ENCODE measurements around the gene CFAP52. TPM values are rescaled to one million over a fixed set of nuclear protein-coding genes. Genes with fewer than 3 reads are reported as not detected.
"Not testable (repeated sequence)": the region's sequence is repeated elsewhere in the genome, so short reads cannot be mapped to it uniquely, and the experiment has no call there.

Gene CFAP52
- total RNA-seq, 1 experiment from 2014 or later, result not detected

DNA sequence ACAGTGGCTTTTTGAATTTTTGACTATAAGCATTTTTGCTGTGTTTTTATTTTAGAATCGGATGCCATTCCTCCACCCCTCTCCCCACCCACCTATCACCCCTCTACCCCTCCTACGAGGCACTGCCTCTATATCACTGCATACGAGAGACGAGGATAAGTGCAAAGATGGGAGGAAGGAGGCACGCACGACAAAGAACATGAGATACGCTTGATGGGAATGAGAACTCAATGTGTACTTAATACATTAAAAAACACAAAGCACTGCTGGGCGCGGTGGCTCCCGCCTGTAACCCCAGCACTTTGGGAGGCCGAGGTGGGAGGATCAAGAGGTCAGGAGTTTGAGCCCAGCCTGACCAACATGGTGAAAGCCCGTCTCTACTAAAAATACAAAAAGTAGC lies 60.1 kb downstream of the CFAP52 start (continued):
- TF ChIP-seq, protein P1, sequence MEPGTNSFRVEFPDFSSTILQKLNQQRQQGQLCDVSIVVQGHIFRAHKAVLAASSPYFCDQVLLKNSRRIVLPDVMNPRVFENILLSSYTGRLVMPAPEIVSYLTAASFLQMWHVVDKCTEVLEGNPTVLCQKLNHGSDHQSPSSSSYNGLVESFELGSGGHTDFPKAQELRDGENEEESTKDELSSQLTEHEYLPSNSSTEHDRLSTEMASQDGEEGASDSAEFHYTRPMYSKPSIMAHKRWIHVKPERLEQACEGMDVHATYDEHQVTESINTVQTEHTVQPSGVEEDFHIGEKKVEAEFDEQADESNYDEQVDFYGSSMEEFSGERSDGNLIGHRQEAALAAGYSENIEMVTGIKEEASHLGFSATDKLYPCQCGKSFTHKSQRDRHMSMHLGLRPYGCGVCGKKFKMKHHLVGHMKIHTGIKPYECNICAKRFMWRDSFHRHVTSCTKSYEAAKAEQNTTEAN (CRISPR knock-in tag; IDR thresholded peaks at IDR 0.05), result no peak
- TF ChIP-seq ELF4 (CRISPR knock-in tag; IDR thresholded peaks at IDR 0.05; ENCODE audit: low read depth) (no peak), NFATC4 (CRISPR knock-in tag; IDR thresholded peaks at IDR 0.05) (no peak), NFE2L1 (CRISPR knock-in tag; IDR thresholded peaks at IDR 0.05) (no peak), ZBTB21 (CRISPR knock-in tag; IDR thresholded peaks at IDR 0.05; ENCODE audit: borderline replicate concordance) (no peak)
- TF ChIP-seq, protein P2, sequence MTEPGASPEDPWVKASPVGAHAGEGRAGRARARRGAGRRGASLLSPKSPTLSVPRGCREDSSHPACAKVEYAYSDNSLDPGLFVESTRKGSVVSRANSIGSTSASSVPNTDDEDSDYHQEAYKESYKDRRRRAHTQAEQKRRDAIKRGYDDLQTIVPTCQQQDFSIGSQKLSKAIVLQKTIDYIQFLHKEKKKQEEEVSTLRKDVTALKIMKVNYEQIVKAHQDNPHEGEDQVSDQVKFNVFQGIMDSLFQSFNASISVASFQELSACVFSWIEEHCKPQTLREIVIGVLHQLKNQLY (CRISPR knock-in tag; IDR thresholded peaks at IDR 0.05), result no peak
- TF ChIP-seq, protein P3, sequence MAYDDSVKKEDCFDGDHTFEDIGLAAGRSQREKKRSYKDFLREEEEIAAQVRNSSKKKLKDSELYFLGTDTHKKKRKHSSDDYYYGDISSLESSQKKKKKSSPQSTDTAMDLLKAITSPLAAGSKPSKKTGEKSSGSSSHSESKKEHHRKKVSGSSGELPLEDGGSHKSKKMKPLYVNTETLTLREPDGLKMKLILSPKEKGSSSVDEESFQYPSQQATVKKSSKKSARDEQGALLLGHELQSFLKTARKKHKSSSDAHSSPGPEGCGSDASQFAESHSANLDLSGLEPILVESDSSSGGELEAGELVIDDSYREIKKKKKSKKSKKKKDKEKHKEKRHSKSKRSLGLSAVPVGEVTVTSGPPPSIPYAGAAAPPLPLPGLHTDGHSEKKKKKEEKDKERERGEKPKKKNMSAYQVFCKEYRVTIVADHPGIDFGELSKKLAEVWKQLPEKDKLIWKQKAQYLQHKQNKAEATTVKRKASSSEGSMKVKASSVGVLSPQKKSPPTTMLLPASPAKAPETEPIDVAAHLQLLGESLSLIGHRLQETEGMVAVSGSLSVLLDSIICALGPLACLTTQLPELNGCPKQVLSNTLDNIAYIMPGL (CRISPR knock-in tag; IDR thresholded peaks at IDR 0.05), result no peak
- TF ChIP-seq, protein P4, sequence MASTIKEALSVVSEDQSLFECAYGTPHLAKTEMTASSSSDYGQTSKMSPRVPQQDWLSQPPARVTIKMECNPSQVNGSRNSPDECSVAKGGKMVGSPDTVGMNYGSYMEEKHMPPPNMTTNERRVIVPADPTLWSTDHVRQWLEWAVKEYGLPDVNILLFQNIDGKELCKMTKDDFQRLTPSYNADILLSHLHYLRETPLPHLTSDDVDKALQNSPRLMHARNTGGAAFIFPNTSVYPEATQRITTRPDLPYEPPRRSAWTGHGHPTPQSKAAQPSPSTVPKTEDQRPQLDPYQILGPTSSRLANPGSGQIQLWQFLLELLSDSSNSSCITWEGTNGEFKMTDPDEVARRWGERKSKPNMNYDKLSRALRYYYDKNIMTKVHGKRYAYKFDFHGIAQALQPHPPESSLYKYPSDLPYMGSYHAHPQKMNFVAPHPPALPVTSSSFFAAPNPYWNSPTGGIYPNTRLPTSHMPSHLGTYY (CRISPR knock-in tag; IDR thresholded peaks at IDR 0.05), result no peak
- TF ChIP-seq, protein P5, sequence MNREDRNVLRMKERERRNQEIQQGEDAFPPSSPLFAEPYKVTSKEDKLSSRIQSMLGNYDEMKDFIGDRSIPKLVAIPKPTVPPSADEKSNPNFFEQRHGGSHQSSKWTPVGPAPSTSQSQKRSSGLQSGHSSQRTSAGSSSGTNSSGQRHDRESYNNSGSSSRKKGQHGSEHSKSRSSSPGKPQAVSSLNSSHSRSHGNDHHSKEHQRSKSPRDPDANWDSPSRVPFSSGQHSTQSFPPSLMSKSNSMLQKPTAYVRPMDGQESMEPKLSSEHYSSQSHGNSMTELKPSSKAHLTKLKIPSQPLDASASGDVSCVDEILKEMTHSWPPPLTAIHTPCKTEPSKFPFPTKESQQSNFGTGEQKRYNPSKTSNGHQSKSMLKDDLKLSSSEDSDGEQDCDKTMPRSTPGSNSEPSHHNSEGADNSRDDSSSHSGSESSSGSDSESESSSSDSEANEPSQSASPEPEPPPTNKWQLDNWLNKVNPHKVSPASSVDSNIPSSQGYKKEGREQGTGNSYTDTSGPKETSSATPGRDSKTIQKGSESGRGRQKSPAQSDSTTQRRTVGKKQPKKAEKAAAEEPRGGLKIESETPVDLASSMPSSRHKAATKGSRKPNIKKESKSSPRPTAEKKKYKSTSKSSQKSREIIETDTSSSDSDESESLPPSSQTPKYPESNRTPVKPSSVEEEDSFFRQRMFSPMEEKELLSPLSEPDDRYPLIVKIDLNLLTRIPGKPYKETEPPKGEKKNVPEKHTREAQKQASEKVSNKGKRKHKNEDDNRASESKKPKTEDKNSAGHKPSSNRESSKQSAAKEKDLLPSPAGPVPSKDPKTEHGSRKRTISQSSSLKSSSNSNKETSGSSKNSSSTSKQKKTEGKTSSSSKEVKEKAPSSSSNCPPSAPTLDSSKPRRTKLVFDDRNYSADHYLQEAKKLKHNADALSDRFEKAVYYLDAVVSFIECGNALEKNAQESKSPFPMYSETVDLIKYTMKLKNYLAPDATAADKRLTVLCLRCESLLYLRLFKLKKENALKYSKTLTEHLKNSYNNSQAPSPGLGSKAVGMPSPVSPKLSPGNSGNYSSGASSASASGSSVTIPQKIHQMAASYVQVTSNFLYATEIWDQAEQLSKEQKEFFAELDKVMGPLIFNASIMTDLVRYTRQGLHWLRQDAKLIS (CRISPR knock-in tag; IDR thresholded peaks at IDR 0.05; ENCODE audit: borderline replicate concordance), result no peak

DNA sequence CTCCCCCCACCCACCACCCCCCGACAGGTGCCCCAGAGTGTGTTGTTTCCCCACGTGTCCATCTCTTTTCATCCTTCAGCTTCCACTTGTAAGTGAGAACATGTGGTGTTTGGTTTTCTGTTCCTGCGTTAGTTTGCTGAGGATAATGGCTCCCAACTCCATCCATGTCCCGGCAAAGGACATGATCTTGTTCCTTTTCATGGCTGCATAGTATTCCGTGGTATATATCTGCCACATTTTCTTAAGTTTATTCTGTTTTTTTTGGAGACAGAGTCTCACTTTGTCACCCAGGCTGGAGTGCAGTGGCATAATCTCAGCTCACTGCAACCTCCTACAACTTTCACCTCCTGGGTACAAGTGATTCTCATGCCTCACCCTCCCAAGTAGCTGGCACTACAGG lies 63.9 kb downstream of the CFAP52 start:
- POLR2A ChIA-PET; H3K27ac Mint-ChIP-seq; H3K27me3 Mint-ChIP-seq (ENCODE audit: low read depth); H3K9me3 Mint-ChIP-seq; ATAC-seq; DNase-seq (ENCODE audit: low spot score); H3K36me3 Mint-ChIP-seq; H3K4me3 Mint-ChIP-seq: not testable (repeated sequence)
- peaks cover 23% of the 10 kb centered on the region for H3K4me1 Mint-ChIP-seq
- CTCF ChIA-PET, result interaction anchor here (0.7 kb wide), 1 partner anchor 128 kb away, joined by 4 read pairs; no protein-coding TSS in a partner anchor

DNA sequence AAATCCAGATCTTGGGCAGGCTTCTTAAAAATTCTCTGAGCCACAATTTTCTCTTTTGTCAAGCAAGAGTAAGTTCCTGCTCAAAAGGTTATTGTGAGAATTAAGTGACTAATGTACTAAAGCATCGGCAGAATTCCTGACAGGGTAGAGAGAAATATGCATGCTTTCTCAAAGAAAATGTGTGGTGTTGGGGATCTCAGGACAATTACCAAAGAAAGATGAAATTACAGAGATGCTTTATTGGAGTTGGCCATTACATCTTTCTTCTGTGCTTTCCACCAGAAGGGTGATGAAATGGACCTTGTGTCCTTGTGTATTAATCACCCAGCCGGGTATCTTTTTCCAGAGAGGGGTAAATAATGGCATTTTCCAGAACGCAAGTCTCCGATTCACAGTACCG lies 67.2 kb downstream of the CFAP52 start:
- CTCF ChIA-PET, result no interaction called here
- POLR2A ChIA-PET, result no interaction called here
- no peak for ATAC-seq
- Mint-ChIP-seq H3K4me3 (no peak overlapping the region), H3K27ac (no peak overlapping the region), H3K4me1 (peaks cover 37% of the 10 kb centered on the region), H3K9me3 (peaks cover 5% of the 10 kb centered on the region), H3K27me3 (ENCODE audit: low read depth) (peaks cover 12% of the 10 kb centered on the region), H3K36me3 (no peaks in the 10 kb centered on the region)
- DNase-seq (ENCODE audit: low spot score), result no peak
- TF ChIP-seq, protein P6, sequence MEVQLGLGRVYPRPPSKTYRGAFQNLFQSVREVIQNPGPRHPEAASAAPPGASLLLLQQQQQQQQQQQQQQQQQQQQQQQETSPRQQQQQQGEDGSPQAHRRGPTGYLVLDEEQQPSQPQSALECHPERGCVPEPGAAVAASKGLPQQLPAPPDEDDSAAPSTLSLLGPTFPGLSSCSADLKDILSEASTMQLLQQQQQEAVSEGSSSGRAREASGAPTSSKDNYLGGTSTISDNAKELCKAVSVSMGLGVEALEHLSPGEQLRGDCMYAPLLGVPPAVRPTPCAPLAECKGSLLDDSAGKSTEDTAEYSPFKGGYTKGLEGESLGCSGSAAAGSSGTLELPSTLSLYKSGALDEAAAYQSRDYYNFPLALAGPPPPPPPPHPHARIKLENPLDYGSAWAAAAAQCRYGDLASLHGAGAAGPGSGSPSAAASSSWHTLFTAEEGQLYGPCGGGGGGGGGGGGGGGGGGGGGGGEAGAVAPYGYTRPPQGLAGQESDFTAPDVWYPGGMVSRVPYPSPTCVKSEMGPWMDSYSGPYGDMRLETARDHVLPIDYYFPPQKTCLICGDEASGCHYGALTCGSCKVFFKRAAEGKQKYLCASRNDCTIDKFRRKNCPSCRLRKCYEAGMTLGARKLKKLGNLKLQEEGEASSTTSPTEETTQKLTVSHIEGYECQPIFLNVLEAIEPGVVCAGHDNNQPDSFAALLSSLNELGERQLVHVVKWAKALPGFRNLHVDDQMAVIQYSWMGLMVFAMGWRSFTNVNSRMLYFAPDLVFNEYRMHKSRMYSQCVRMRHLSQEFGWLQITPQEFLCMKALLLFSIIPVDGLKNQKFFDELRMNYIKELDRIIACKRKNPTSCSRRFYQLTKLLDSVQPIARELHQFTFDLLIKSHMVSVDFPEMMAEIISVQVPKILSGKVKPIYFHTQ (CRISPR knock-in tag; IDR thresholded peaks at IDR 0.05), result no peak
- TF ChIP-seq NFATC4 (CRISPR knock-in tag; IDR thresholded peaks at IDR 0.05) (no peak), RELA (CRISPR knock-in tag; IDR thresholded peaks at IDR 0.05; ENCODE audit: borderline replicate concordance) (no peak), EMX1 (CRISPR knock-in tag; IDR thresholded peaks at IDR 0.05) (no peak), NFYB (CRISPR knock-in tag; conservative IDR thresholded peaks at IDR 0.05; ENCODE audit: low read depth) (no peak), CREB1 (CRISPR knock-in tag; IDR thresholded peaks at IDR 0.05) (no peak), NR1H2 (CRISPR knock-in tag; IDR thresholded peaks at IDR 0.05) (no peak)
- TF ChIP-seq, protein P2 (CRISPR knock-in tag; IDR thresholded peaks at IDR 0.05), result no peak
- TF ChIP-seq, protein P4 (CRISPR knock-in tag; IDR thresholded peaks at IDR 0.05), result no peak
- TF ChIP-seq, protein P3 (CRISPR knock-in tag; IDR thresholded peaks at IDR 0.05), result no peak

All from WTC11 (cell line).